Measurements from ENCODE around the gene BARHL2.

Gene BARHL2

DNA sequence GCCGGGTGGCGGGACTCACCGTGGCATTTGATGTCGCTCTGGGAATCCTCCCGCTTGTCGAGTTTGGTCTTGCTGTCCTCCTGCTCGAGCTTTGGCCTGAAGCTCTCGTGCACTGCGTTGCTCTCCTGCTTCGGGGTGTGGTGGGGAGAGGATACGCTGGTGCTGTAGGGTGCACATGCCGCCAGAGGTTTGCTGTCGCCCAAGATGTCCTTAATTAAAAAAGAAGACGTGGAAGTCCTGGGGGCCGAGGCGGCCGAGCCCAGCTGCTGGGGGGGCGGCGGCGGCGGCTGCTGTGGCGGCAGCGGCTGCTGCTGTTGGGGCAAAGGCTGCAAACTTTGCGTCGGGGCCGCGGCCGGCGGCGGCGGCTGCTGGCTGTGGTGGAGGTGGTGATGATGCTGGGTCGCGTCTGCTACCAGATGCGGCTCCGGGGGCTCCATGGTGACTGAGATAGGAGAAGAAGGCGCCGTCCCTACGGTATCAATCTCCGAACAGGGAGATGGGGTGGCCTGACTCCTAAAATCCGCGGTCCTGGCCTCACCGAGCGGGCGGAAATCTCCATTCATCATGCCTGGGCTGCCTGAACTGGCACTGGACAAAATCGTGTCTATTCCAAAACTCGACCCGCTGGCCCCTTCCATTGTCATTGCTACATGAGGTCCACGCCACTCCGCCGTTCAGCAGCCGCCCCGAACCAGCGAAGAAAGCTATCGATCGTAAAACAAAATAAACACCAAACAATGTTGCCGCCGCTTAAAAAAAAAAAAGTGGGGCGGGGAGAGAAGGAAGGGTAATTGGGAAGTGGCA lies at the start of gene BARHL2:
Gene BARHL2, minus strand, starts transcription at position 751 of the 804 bp plus-strand sequence. Its CDS starts 107 bp downstream, at position 644.
- no peak for DNase-seq (ENCODE audit: low read depth in 2 of 2)

- DNase-seq (ENCODE audit: low read depth in 2 of 2) = no peak
These were observed 46.8 kb upstream of the BARHL2 start for GRCh38 chr1:90763930-90764329.

- no peak for DNase-seq (ENCODE audit: low read depth in 2 of 2)
These were observed 46.4 kb upstream of the BARHL2 start for GRCh38 chr1:90763506-90763905.

- DNase-seq (ENCODE audit: low read depth in 2 of 2) = no peak
These were observed 44.9 kb upstream of the BARHL2 start for GRCh38 chr1:90761781-90762589.

DNA sequence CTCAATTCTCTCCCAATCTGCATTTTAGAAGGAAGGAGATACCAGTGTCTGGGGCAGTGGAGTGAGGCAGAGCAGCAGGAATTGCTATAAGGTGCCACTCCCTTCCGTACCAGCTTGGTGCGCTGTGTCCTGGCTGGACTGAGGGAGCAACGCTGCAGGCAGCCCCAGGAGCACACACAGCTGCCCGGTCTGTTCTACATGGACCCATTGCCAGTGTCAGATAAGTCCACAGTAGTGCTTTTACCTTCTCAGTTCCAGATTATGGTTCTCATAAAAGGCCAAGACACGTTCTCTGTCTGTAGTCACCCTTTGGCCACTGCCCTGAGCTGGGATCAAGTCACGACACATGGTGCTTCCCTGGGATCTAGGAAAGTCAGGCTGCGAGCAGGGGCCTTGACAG lies 44.1 kb upstream of the BARHL2 start:
- no peak for DNase-seq (ENCODE audit: low read depth in 2 of 2)

DNA sequence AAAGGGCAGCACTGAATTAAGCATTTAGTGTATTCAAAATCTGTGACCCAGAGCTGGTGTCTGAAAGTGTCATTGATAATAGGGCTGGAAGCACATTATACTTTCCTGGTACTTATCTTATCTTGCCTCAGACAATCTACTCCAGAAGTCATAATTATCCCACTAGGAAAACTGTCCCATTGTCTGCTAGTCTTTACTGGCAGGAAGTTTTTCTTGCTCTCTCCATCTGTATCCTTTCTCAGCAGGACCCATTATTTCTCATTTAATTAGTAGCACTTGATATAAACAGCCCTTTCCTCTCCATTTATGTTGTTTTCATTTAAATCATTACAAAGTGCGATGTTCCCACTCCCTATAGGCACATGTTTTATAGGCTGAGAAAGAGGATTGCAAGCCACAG lies 36.5 kb upstream of the BARHL2 start:
- no peak for DNase-seq (ENCODE audit: low read depth in 2 of 2)

GRCh38 chr1:90748668-90749067 lies 31.6 kb upstream of the BARHL2 start:
- no peak for DNase-seq (ENCODE audit: low read depth in 2 of 2)

- DNase-seq (ENCODE audit: low read depth in 2 of 2) = no peak
These were observed 29.8 kb upstream of the BARHL2 start for GRCh38 chr1:90746857-90747256.

DNA sequence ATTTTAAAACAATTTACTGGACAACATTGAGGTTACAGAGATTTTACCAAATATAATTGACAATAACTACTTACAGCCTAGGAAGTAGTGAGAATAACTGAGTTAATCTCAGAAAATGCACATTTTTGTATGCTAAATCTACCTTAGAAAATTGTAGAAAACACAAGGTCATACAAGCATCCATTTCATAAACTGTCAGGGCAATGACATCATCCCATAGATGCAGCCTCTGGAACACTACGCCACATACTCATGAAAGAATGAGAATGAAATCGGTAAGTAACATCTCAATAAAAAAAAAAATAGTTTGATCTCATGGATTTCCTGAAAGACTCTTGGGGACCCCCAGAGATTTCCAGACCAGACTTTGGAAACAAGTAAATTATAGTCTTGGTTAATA lies 28.9 kb upstream of the BARHL2 start:
- DNase-seq (ENCODE audit: low read depth in 2 of 2) = no peak

- DNase-seq (ENCODE audit: low read depth in 2 of 2) = no peak
These were observed 15.0 kb upstream of the BARHL2 start for GRCh38 chr1:90732136-90732535.

GRCh38 chr1:90731382-90732050 lies 14.4 kb upstream of the BARHL2 start:
- DNase-seq (ENCODE audit: low read depth in 2 of 2) = no peak

GRCh38 chr1:90730243-90731022 lies 13.3 kb upstream of the BARHL2 start:
- no peak for DNase-seq (ENCODE audit: low read depth in 2 of 2)

- no peak for DNase-seq (ENCODE audit: low read depth in 2 of 2)
These were observed 12.6 kb upstream of the BARHL2 start for GRCh38 chr1:90729504-90730242.

DNA sequence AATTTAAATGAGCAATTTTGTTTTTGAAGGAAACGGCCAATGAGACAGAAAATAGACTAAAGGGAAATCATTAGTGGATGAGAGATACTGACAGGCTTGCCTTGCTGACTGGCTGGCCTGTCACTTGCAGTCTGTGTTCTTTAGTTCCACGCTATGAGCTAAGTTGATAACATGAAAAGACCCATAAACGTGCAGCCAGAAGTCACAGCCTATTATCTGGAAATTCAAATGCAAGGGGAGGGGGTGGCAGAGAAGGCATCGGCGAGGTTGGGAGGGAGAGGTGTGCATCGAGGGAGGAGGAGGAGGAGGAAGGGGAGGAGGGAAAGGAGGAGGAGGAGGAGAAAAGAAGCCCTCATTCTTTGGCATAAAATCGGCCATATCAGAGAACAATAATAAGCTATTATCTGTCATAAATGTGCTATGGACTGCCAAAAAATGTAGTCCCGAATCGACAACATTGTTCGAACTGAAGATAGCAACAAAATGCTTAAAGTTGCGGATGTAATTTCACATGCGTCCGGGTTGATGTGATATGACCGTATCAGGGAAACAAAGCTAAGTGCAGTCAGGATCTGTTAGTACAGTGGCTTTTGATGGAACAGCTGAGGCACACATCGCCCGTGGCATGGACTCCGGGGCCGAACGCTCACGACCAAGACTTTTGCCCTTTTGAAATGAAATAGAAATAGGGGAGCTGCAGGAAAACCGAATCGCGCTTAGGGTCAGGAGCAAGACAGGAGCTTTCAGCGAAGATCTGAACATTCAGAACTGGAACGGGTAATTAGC lies 11.6 kb upstream of the BARHL2 start:
- no peak for DNase-seq (ENCODE audit: low read depth in 2 of 2)

DNA sequence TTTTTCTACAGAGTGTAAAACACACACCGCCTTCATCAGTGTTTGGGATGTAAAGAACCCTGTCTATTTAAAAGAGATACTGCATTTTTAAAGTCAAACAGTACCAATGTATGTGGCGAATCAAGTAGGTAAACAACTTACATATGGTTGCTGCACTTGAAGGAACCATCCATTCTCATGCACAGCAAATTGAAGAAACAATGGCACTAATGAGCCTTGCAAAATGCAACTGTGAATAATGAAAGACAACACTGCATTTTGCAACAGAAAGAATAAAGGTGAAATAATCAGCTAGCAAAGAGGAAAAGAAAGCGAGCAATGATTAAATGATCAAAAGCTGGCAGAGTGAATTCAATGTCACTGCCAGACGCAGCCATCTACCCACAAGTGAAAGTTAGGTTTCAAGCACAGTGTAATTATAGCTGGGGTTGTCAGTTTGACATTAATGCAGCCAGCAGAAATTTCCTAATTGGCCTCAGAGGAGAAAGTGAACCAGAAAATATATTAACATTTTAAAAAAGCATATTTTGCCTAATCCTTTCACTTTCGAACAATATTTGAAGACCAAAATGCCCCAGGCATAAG lies 10.9 kb upstream of the BARHL2 start:
- no peak for DNase-seq (ENCODE audit: low read depth in 2 of 2)

- DNase-seq (ENCODE audit: low read depth in 2 of 2) = no peak
These were observed 9.9 kb upstream of the BARHL2 start for GRCh38 chr1:90726986-90727480.

GRCh38 chr1:90726425-90726985 lies 9.4 kb upstream of the BARHL2 start:
- no peak for DNase-seq (ENCODE audit: low read depth in 2 of 2)

DNA sequence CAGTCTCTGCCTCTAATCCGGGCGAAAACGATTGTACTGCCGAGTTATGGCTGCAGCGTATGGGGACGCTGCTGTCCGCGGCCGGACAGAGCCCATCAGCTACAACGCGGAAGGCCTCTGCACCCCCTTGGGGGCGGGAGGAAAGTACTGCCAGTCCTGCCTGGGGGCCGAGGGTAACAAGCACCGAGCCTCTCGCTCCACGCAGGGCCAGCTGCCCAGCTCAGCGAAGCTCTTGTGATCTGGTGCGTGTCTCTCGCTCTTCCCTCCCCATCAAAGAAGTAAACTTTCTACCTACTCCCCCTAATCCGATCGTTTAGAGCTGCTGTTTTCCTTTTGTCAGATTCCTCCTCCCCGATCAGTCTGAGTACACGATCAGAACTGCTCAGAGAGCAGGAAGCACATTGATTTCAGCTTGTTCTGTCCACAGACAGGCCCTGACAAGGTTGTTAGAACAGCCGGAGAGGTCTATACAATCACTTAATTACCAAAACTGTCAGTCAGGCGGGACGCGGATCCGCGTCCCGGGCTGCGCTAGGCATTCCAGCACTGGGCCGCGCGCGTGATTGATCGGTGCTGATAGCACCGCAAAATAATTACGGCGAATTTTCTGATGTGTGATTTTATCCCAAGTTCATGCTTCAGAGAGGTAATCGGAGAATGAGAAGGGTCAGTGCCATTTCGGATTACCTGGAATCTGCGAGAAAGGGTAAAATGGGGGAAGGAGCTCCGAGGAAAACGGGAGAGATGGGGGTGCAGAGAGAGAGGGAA lies 8.7 kb upstream of the BARHL2 start:
- no peak for DNase-seq (ENCODE audit: low read depth in 2 of 2)
